ENCODE measurements around the gene STAT1.

The STAT1 gene

DNA sequence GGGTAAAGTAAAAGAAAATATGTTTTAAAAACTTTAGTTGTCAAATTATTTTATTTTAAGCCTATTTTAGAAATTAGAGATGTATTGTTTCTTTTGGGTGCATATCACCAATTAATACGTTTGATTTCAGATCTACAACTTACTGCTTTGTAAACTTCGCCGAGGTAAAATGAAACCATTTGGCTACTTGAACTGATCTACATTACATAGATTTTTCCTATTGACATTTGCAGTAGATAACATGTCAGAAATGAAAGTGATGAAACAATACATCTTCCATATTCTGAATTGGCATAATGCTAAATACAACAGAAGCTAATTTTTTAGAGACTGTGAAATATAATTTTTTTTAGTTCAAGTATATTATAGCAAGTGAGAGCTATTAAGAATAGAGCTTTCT is 93.9 kb downstream of the STAT1 start:
- DNase-seq (ENCODE audit: low read depth), result no peak
- H3K36me3 ChIP-seq (ENCODE audit: control insufficient read depth, insufficient read depth, low read length, severe bottlenecking), result peaks cover 99% of the 10 kb centered on the region
- no peak overlapping the region for H3K4me3 ChIP-seq (ENCODE audit: low read length)
- no peaks in the 10 kb centered on the region for H3K4me1 ChIP-seq (ENCODE audit: control insufficient read depth, insufficient read depth, low read length)
- no peak overlapping the region for H3K9ac ChIP-seq (ENCODE audit: low read length)
- no peaks in the 10 kb centered on the region for H3K9me3 ChIP-seq (ENCODE audit: control insufficient read depth, low read length)
- no peaks in the 10 kb centered on the region for H3K27me3 ChIP-seq (replicated peaks; ENCODE audit: control insufficient read depth, insufficient read depth, low read length)

All from adipocyte (in vitro differentiated cells).